ENCODE results near the gene GABARAP. TPM values are rescaled to one million over a fixed set of nuclear protein-coding genes. Genes with fewer than 3 reads are reported as not detected.

Gene GABARAP
- total and polyA plus RNA-seq, 2 of the 8 experiments (the other 6 are each of a cell fraction or from before 2014, with no cell fraction given) = 252 to 581 TPM

- TF ChIP-seq RAD21 (IDR thresholded peaks at IDR 0.05 in 1 of 2, conservative IDR thresholded peaks at IDR 0.05 in 1 of 2; ENCODE audit: low read depth in 2 of 2, low read length in 2 of 2) (no peak), SP4 (IDR thresholded peaks at IDR 0.05; ENCODE audit: low read length) (no peak), ATF3 (IDR thresholded peaks at IDR 0.05; ENCODE audit: insufficient read depth, low read depth, low read length) (no peak), TAF1 (IDR thresholded peaks at IDR 0.05; ENCODE audit: low read depth, low read length) (no peak), CBX5 (IDR thresholded peaks at IDR 0.05; ENCODE audit: low read depth, low read length) (no peak), NRF1 (IDR thresholded peaks at IDR 0.05; ENCODE audit: low read depth, low read length) (no peak), SIN3A (conservative IDR thresholded peaks at IDR 0.05 in 1 of 2, IDR thresholded peaks at IDR 0.05 in 1 of 2; ENCODE audit: low read depth in 1 of 2, low read length in 2 of 2) (no peak), POLR2A (IDR thresholded peaks at IDR 0.05; ENCODE audit: control extremely low read depth in 1 of 2, low read depth in 2 of 2, low read length in 2 of 2) (no peak), TBP (IDR thresholded peaks at IDR 0.05; ENCODE audit: low read depth, low read length) (no peak), SIRT6 (IDR thresholded peaks at IDR 0.05; ENCODE audit: low read length) (no peak)
These were observed 6.5 kb upstream of the GABARAP start (continued) for GRCh38 chr17:7248796-7249195.
